Spinal cord (tissue), 10 donors: ENCODE data around the gene LOXL1. TPM values are rescaled to one million over a fixed set of nuclear protein-coding genes. Genes with fewer than 3 reads are reported as not detected.

Source experiments
- DNase-seq, 6 donors: peaks; one replicate each; pipeline versions ENCODE4 v3.0.0 to v3.0.0-alpha.2; 2013 to 2015; ENCODE audit warnings: low spot score in 6 of 6, low read depth in 4 of 6
- H3K27ac ChIP-seq: one replicate; pipeline ENCODE4 v1.5.1; 2013; ENCODE audit warnings: low read depth, low read length, control low read depth
- H3K27me3 ChIP-seq: one replicate; pipeline ENCODE4 v1.6.1; 2013; ENCODE audit warnings: low read length; ENCODE audit not compliant: control insufficient read depth, insufficient read depth
- H3K36me3 ChIP-seq: one replicate; pipeline ENCODE4 v1.6.1; 2013; ENCODE audit warnings: low read length; ENCODE audit not compliant: control insufficient read depth, insufficient read depth
- H3K4me1 ChIP-seq: one replicate; pipeline ENCODE4 v1.6.1; 2013; ENCODE audit warnings: low read length; ENCODE audit not compliant: control insufficient read depth, insufficient read depth
- H3K4me3 ChIP-seq: one replicate; pipeline ENCODE4 v1.5.1; 2013; ENCODE audit warnings: low read depth, low read length, control low read depth
- H3K9me3 ChIP-seq: one replicate; pipeline ENCODE4 v1.6.1; 2013; ENCODE audit warnings: low read length; ENCODE audit not compliant: control insufficient read depth, insufficient read depth
- WGBS: methylation state at CpG from one replicate; pipeline ENCODE4 v1.1.5; 2013; ENCODE audit warnings: missing lambda C conversion rate; ENCODE audit not compliant: insufficient coverage; 5-methylcytosine and 5-hydroxymethylcytosine counted together
- long read RNA-seq, 4 donors: transcript quantifications; one replicate each; lab custom pipeline, GENCODE V29; 2026
- polyA plus RNA-seq, 2 donors: library from polyadenylated mRNA; unstranded; fragments of 120-200 nt; gene quantifications; one replicate each; pipeline ENCODE4 v1.2.1, GENCODE V29; 2013; ENCODE audit not compliant: insufficient read length in 2 of 2
- total RNA-seq, 2 donors: library from RNA; depleted of rRNA in 1 of 2; stranded (reverse); fragments of 120-200 nt in 1 of 2; fragments of >200 nt in 1 of 2; gene quantifications; one replicate each; pipeline versions ENCODE4 v1.2.3 to v1.2.4, GENCODE V29; 2013 to 2014
- donor health status: healthy.

The LOXL1 gene, protein sequence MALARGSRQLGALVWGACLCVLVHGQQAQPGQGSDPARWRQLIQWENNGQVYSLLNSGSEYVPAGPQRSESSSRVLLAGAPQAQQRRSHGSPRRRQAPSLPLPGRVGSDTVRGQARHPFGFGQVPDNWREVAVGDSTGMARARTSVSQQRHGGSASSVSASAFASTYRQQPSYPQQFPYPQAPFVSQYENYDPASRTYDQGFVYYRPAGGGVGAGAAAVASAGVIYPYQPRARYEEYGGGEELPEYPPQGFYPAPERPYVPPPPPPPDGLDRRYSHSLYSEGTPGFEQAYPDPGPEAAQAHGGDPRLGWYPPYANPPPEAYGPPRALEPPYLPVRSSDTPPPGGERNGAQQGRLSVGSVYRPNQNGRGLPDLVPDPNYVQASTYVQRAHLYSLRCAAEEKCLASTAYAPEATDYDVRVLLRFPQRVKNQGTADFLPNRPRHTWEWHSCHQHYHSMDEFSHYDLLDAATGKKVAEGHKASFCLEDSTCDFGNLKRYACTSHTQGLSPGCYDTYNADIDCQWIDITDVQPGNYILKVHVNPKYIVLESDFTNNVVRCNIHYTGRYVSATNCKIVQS
- 10 to 100 TPM in 1 of 2 donors, 1 to 10 TPM in 1; 7.9 to 48.2 TPM for total RNA-seq
- 10 to 100 TPM; 20.5 to 25.3 TPM for polyA plus RNA-seq
- long read RNA-seq, donor 1, partial matches to known transcripts: 0 of 5 reads
- long read RNA-seq, donor 1, other reads (novel, unspliced or antisense): 0 of 5 reads
- long read RNA-seq, donor 2: 0 reads
- long read RNA-seq, donor 3, partial matches to known transcripts: 0 of 3 reads
- long read RNA-seq, donor 3, other reads (novel, unspliced or antisense): 0 of 3 reads
- long read RNA-seq, donor 4, transcript LOXL1-201 (7 exons, 2,351 nt): major isoform, 16 of 30 reads
- long read RNA-seq, donor 4, partial matches to known transcripts: 12 of 30 reads
- long read RNA-seq, donor 4, other reads (novel, unspliced or antisense): 0 of 30 reads

DNA sequence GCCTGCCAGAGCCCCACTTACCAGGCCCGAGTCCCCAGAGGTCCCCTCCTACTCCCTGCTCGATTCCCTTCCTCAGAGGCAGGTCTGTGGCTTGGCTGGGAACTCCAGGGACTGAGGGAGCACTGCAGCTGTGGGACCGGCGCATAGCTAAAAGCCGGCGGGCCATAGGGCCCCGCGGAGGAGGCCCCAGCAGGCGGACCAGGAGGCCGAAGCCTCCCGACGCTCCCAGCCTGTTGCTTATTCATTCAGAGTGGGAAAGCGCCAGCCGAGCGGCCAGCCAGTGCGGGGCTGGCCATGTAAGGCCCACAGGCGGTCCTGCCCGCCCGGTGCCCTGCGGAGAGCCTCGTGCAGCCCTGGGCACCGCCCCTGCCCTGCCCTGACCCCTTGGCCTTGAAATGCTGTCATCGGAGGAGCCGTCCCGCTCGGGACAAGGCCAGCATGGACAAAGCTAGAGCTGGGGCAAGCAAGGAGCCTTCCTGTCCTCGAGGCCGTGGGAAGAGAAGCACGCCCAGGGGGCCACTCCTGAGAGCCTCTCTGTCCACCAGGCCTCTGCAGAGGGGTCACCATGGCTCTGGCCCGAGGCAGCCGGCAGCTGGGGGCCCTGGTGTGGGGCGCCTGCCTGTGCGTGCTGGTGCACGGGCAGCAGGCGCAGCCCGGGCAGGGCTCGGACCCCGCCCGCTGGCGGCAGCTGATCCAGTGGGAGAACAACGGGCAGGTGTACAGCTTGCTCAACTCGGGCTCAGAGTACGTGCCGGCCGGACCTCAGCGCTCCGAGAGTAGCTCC, at the start of gene LOXL1:
LOXL1 (plus strand) TSS at position 244 of the 784 bp plus-strand sequence; CDS start at position 566, 322 bp downstream.
- Histone ChIP-seq H3K27ac (peak within 1 kb of the TSS; percentile 57), H3K27me3 (peaks cover 21% of the 10 kb centered on the region)
- 5% methylated on average over 47 of the region's 47 CpGs for WGBS

DNA sequence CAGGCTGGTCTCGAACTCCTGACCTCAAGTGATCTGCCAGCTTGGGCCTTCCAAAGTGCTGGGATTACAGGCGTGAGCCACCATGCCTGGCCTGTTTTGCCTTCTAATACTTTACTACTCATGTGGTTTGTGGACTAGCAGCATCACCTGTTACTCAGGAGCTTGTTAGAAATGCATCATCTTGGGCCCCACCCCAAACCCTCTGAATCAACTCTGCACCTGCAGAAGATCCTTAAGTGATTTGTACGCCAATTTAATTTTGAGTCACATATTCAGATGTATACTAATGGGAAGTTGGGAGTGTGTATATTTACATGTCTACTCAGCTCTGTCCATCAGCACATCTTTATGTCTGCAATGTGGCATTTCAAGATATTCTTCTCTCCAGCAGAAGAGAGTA, 46.8 kb upstream of the LOXL1 start:
- DNase-seq: no peak
- Histone ChIP-seq H3K4me1 (no peaks in the 10 kb centered on the region), H3K36me3 (no peaks in the 10 kb centered on the region), H3K27ac (no peak overlapping the region), H3K4me3 (no peak overlapping the region), H3K27me3 (no peaks in the 10 kb centered on the region), H3K9me3 (peaks cover 1% of the 10 kb centered on the region)
- 93% methylated on average over 2 of the region's 3 CpGs for WGBS

More for the DNA sequence above, at the start of gene LOXL1:
- peak in 2 of 6 donors; percentile 76 to 82 for DNase-seq
- no peaks in the 10 kb centered on the region for H3K36me3 ChIP-seq
- peaks cover 75% of the 10 kb centered on the region for H3K4me1 ChIP-seq
- no peaks in the 10 kb centered on the region for H3K9me3 ChIP-seq
- peak within 1 kb of the TSS; percentile 36 for H3K4me3 ChIP-seq

DNA sequence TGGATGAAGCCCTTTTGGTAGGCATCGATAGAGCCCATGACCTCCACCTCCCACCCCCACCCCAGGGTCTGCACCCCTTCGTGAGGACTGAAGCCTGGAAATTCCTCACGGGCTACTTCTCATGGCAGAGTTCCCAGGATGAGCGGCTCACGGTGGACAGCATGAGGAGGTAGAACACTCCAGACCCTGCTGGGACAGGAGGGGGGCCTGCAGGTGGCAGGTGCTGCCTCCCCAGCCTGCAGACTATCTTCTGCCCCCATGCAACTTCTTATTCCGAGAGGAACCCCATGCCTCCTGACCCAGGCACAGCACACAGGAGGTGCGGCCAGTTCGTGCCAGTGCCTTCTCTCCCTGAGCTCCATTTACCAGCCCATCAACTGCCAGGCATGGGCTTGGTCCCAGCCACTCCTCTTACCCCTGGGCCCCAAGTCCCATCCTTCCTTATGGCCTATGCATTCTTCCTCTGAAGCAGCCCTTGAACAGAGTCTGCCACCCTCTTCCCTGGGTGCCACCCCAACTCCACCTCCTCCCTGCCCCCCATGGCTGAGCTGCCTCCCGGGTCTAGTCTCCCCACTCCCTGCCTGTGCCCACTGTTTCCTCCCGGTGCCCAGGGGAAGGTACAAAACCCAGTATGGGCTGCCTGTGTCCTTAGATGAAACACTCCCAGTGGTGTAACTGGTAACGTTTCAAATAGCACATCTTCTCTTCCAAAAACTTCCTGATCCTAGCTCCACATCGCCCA, 44.5 kb upstream of the LOXL1 start:
- H3K36me3 ChIP-seq: no peaks in the 10 kb centered on the region
- peaks cover 1% of the 10 kb centered on the region for H3K9me3 ChIP-seq
- H3K27me3 ChIP-seq: no peaks in the 10 kb centered on the region
- H3K27ac ChIP-seq: no peak overlapping the region
- DNase-seq: no peak
- no peaks in the 10 kb centered on the region for H3K4me1 ChIP-seq
- WGBS: 84% methylated on average over 12 of the region's 12 CpGs
- no peak overlapping the region for H3K4me3 ChIP-seq

DNA sequence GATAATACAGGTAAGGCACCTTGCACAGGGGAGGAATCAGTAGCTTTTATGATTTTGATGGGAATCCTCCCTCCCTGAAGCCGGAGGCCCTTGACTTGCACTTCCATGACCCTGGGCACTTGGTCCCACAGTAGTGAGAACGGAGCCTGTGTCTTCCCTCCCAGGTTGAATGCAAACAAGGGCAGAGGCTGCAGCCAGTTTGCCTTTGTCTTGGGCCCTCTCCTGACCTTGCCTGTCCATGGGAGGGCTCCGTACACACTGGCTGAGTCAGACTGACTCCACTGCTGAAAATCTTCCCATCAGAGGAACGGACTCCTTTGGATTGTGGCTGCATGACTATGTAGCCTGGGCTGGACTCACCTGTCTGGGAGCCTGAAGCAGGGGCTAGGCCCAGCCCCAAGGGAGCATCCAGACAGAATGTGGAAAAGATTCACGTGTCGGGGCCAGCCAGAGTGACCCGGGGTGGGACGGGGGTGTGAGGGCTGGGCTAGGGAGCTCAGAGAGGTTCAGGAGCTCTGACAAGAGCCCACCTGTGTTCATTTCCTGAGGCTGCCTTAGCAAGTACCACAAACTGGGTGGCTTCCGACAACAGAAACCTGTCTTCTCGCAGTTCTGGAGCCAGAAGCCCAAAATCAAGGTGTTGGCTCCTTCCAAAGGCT, 43.4 kb upstream of the LOXL1 start:
- no peaks in the 10 kb centered on the region for H3K27me3 ChIP-seq
- no peak for DNase-seq
- WGBS: 84% methylated on average over 10 of the region's 10 CpGs

DNA sequence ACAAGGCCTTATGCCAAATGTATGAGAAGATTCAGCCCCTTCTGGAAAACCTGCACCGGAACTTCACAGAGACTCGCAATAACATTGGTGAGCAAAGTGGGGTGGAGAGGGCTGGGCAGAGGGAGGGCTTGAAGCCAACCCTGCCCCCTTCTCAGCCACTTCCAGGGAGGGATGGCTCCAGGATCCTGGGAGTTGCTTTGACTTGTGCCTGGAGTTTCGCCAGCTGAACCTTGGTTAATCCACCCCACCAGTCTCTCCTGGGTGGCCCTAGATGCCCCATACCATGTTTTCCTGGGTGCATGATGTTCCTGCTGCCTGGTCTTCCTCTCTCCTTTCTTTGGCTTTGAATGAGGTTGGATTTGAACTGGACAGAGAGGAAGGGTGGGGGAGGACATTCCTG, 42.1 kb upstream of the LOXL1 start:
- Histone ChIP-seq H3K27ac (no peak overlapping the region), H3K27me3 (no peaks in the 10 kb centered on the region), H3K4me3 (no peak overlapping the region), H3K9me3 (no peaks in the 10 kb centered on the region), H3K36me3 (no peaks in the 10 kb centered on the region), H3K4me1 (no peaks in the 10 kb centered on the region)
- WGBS: 87% methylated on average over 2 of the region's 3 CpGs
- no peak for DNase-seq

More for the DNA sequence above, 43.4 kb upstream of the LOXL1 start:
- Histone ChIP-seq H3K27ac (no peak overlapping the region), H3K9me3 (peaks cover 1% of the 10 kb centered on the region), H3K4me1 (no peaks in the 10 kb centered on the region), H3K36me3 (no peaks in the 10 kb centered on the region), H3K4me3 (no peak overlapping the region)

DNA sequence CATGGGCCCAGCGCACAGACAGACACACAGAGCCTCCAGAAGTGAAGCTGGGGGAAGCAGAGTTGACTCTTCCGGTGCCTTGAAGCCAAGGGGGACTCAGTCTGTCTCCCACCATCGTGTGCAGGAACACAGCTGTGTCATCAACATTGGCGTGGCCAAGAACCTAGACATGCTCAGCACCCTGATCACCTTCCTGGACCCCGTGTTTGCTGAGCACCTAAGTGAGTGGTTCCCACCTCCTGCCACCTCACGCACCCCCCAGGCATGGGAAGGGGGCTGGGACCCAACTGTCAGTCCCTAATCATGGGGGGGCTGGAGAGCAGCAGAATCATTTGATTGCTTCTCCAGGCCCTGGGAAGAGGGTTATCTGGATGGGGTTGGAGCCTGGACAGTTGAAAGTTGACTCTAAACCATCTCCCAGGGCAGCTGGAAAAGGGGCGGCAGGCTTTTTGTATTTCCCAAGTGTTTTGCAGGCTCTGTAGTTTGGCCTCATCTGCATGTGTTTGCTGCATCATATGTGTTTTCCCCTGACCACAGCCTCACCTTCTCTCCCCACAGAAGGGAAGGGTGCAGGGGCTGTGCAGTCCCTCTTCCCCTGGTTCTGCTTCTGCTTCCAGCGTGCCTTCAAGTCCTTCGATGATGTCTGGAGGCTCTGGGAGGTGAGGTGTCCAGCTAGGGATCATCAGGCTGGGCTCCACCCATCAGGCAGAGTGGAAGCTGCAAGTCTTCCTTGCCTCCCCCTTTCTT, 40.1 kb upstream of the LOXL1 start:
- DNase-seq: no peak
- WGBS: 87% methylated on average over 7 of the region's 9 CpGs
- H3K27me3 ChIP-seq: no peaks in the 10 kb centered on the region
- H3K4me3 ChIP-seq: no peak overlapping the region
- no peak overlapping the region for H3K27ac ChIP-seq
- H3K36me3 ChIP-seq: no peaks in the 10 kb centered on the region
- H3K4me1 ChIP-seq: no peaks in the 10 kb centered on the region
- no peaks in the 10 kb centered on the region for H3K9me3 ChIP-seq

DNA sequence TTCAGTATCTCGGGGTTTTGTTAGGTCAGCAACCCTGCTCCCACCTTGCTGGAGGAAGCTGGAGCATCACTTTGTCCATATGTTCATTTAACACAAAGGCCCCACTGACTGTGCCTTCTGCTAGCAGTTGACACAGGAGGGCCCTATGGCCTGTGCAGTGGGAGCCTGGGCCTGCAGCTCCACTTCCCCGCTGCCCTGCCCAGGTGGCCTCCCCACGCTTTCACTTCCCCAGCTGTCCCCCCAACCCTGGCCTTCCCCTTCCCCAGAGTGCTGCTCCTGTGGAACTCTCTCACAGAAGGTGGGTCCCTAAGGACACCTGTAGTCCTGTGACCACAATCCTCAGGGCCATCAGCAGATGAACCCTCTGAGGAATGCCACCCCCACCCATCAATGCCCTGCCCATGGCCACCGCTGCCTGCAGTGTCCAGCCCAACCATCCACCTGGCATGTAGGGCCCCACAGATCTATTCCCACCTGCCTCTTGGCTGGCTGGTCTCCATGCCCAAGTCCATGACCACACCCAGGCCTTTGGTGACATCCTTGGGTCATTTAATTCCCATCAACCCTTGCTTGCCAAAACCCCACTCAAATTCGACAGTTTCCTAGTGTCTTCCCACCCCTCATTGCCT, 39.4 kb upstream of the LOXL1 start:
- DNase-seq: no peak
- 93% methylated on average over 4 of the region's 5 CpGs for WGBS
- Histone ChIP-seq H3K4me3 (no peak overlapping the region), H3K27me3 (no peaks in the 10 kb centered on the region), H3K4me1 (no peaks in the 10 kb centered on the region), H3K9me3 (no peaks in the 10 kb centered on the region), H3K36me3 (no peaks in the 10 kb centered on the region), H3K27ac (no peak overlapping the region)

DNA sequence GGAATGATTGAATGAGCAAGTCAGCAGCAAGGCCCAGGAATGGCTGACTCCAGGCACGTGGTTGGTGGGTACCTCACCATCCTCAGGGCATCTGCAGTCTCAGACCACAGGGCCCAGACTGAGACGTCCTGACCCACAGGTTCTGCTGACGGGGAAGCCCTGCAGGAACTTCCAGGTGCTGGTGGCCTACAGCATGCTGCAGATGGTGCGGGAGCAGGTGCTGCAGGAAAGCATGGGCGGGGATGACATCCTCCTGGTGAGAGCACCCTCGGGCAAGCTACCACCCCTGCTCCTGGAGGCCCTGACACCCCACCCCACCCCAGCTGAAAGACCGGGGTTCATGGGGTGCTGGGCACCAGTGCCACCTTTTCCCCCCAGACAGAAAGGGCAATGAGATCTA, 38.8 kb upstream of the LOXL1 start:
- no peaks in the 10 kb centered on the region for H3K27me3 ChIP-seq
- DNase-seq: no peak
- H3K4me3 ChIP-seq: no peak overlapping the region
- H3K36me3 ChIP-seq: no peaks in the 10 kb centered on the region
- WGBS: 85% methylated on average over 7 of the region's 7 CpGs
- H3K9me3 ChIP-seq: no peaks in the 10 kb centered on the region
- H3K27ac ChIP-seq: no peak overlapping the region
- H3K4me1 ChIP-seq: no peaks in the 10 kb centered on the region
